IMR-90 (cell line): ENCODE measurements around the gene GNAO1. TPM values are rescaled to one million over a fixed set of nuclear protein-coding genes. Genes with fewer than 3 reads are reported as not detected.

Source experiments
- ATAC-seq: fragments of 200-7000 bp; cut with Tn5 transposase; 2 replicates; pipeline ENCODE4 v1.9.1; 2020; ENCODE audit warnings: low read depth, mild to moderate bottlenecking, moderate library complexity
- BruUV-seq: library from RNA; stranded (reverse); fragments of 400-500 nt; replicated peaks from 2 replicates; lab custom pipeline; 2021; lab: Mats Ljungman, UMichigan
- CTCF ChIA-PET: fragments of 300-600 bp; formaldehyde crosslinking; extraction: SDS; loops from one replicate; lab custom pipeline; 2021; ENCODE audit warnings: antibody characterized with exemption; lab: Yijun Ruan, JAX
- POLR2A ChIA-PET: fragments of 300-600 bp; sonication (Branson Sonifier 250); formaldehyde crosslinking; loops from one replicate; lab custom pipeline; 2022; ENCODE audit warnings: antibody characterized with exemption; ENCODE audit not compliant: unreplicated experiment; lab: Charles Lee
- DNase-seq: peaks from one replicate; pipeline ENCODE4 v3.0.0; 2013
- H2AFZ ChIP-seq: replicated peaks from 2 replicates; pipeline ENCODE3; 2013; ENCODE audit warnings: low read length, mild to moderate bottlenecking; ENCODE audit not compliant: poor library complexity
- H2AK5ac ChIP-seq: 2 replicates; pipeline ENCODE4 v1.6.1; 2013; ENCODE audit warnings: low read depth, low read length, inconsistent platforms
- H2AK9ac ChIP-seq: replicated peaks from 2 replicates; pipeline ENCODE3; 2013; ENCODE audit warnings: mild to moderate bottlenecking, low read depth, low read length, moderate library complexity; ENCODE audit not compliant: poor library complexity
- H2BK120ac ChIP-seq: 2 replicates; pipeline ENCODE4 v1.6.1; 2013; ENCODE audit warnings: low read depth, low read length, inconsistent platforms
- H2BK15ac ChIP-seq: 3 replicates; pipeline ENCODE4 v1.6.1; 2013; ENCODE audit warnings: low read depth, low read length, inconsistent platforms
- H2BK20ac ChIP-seq: 2 replicates; pipeline ENCODE4 v1.6.1; 2013; ENCODE audit warnings: low read depth, mild to moderate bottlenecking, inconsistent platforms, low read length, moderate library complexity
- H2BK5ac ChIP-seq: 2 replicates; pipeline ENCODE4 v1.6.1; 2013; ENCODE audit warnings: mild to moderate bottlenecking, low read depth, low read length, inconsistent platforms; ENCODE audit not compliant: poor library complexity, severe bottlenecking
- H3K14ac ChIP-seq: replicated peaks from 2 replicates; pipeline ENCODE4 v1.6.1; 2013; ENCODE audit warnings: low read depth, low read length, inconsistent platforms
- H3K18ac ChIP-seq: 2 replicates; pipeline ENCODE4 v1.6.1; 2013; ENCODE audit warnings: low read depth, low read length, control low read depth
- H3K23ac ChIP-seq: 2 replicates; pipeline ENCODE4 v1.6.1; 2013; ENCODE audit warnings: low read depth, low read length, inconsistent platforms
- H3K27ac ChIP-seq: 2 replicates; pipeline ENCODE4 v1.5.1; 2013; ENCODE audit warnings: mild to moderate bottlenecking, control low read depth, low read length; ENCODE audit not compliant: insufficient read depth
- H3K27me3 ChIP-seq: 2 replicates; pipeline ENCODE4 v1.6.1; 2013; ENCODE audit warnings: low read length; ENCODE audit not compliant: control insufficient read depth, insufficient read depth
- H3K36me3 ChIP-seq: 2 replicates; pipeline ENCODE4 v1.6.1; 2013; ENCODE audit warnings: low read length, mixed read lengths; ENCODE audit not compliant: control insufficient read depth, insufficient read depth
- H3K4ac ChIP-seq: 2 replicates; pipeline ENCODE4 v1.6.1; 2013; ENCODE audit warnings: low read depth, low read length, inconsistent platforms
- H3K4me1 ChIP-seq: 2 replicates; pipeline ENCODE4 v1.6.1; 2013; ENCODE audit warnings: low read length, mixed read lengths; ENCODE audit not compliant: control insufficient read depth, insufficient read depth
- H3K4me2 ChIP-seq: 2 replicates; pipeline ENCODE4 v1.6.1; 2013; ENCODE audit warnings: low read depth, mild to moderate bottlenecking, control low read depth, low read length, moderate library complexity
- H3K4me3 ChIP-seq: 2 replicates; pipeline ENCODE4 v1.5.1; 2013; ENCODE audit warnings: low read depth, mild to moderate bottlenecking, control low read depth, low read length, moderate library complexity; ENCODE audit not compliant: insufficient read depth
- H3K56ac ChIP-seq: 2 replicates; pipeline ENCODE4 v1.6.1; 2013; ENCODE audit warnings: low read length, inconsistent platforms; ENCODE audit not compliant: insufficient read depth; ENCODE audit errors: extremely low read depth
- H3K79me1 ChIP-seq, 2 experiments: 2 replicates each; pipeline ENCODE4 v1.6.1; 2013; ENCODE audit warnings: low read length in 2 of 2, inconsistent platforms in 1 of 2, low read depth in 1 of 2
- H3K9ac ChIP-seq: 2 replicates; pipeline ENCODE4 v1.6.1; 2013; ENCODE audit warnings: low read depth, low read length, control low read depth
- H3K9me1 ChIP-seq: 2 replicates; pipeline ENCODE4 v1.6.1; 2013; ENCODE audit warnings: low read length, inconsistent platforms; ENCODE audit not compliant: insufficient read depth
- H3K9me3 ChIP-seq: 2 replicates; pipeline ENCODE4 v1.6.1; 2013; ENCODE audit warnings: low read length; ENCODE audit not compliant: control insufficient read depth, insufficient read depth
- H4K20me1 ChIP-seq: 2 replicates; pipeline ENCODE4 v1.6.1; 2013; ENCODE audit warnings: low read length, inconsistent platforms; ENCODE audit not compliant: insufficient read depth
- H4K5ac ChIP-seq: 2 replicates; pipeline ENCODE4 v1.6.1; 2013; ENCODE audit warnings: mild to moderate bottlenecking, low read depth, low read length, control low read depth
- H4K8ac ChIP-seq, 2 experiments: 2 replicates each; pipeline ENCODE4 v1.6.1; 2013; ENCODE audit warnings: low read depth in 2 of 2, low read length in 2 of 2, control low read depth in 1 of 2, inconsistent platforms in 1 of 2
- H4K91ac ChIP-seq: 2 replicates; pipeline ENCODE4 v1.6.1; 2013; ENCODE audit warnings: low read depth, low read length, inconsistent platforms; ENCODE audit not compliant: insufficient read depth
- BHLHE40 ChIP-seq: fragments of 150-350 bp; IDR thresholded peaks from 2 replicates; pipeline ENCODE4 v1.6.1; 2016; ENCODE audit warnings: mild to moderate bottlenecking, low read depth, low read length
- CEBPB ChIP-seq: IDR thresholded peaks from 2 replicates; pipeline ENCODE4 v1.6.1; 2012; ENCODE audit warnings: low read depth, low read length, improper control_type of control experiment
- FOS ChIP-seq: fragments of 150-350 bp; IDR thresholded peaks from 2 replicates; pipeline ENCODE4 v1.6.1; 2016; ENCODE audit warnings: low read depth, low read length
- MAFK ChIP-seq: IDR thresholded peaks from 2 replicates; pipeline ENCODE4 v1.6.1; 2012; ENCODE audit warnings: low read depth, low read length, improper control_type of control experiment
- MAZ ChIP-seq: IDR thresholded peaks from 2 replicates; pipeline ENCODE4 v1.6.1; 2012; ENCODE audit warnings: low read depth, mild to moderate bottlenecking, low read length, improper control_type of control experiment, moderate library complexity, borderline replicate concordance
- MXI1 ChIP-seq: IDR thresholded peaks from 2 replicates; pipeline ENCODE4 v1.6.1; 2012; ENCODE audit warnings: low read depth, mild to moderate bottlenecking, low read length, moderate library complexity, borderline replicate concordance
- RFX5 ChIP-seq: IDR thresholded peaks from 2 replicates; pipeline ENCODE4 v1.8.0; 2012; ENCODE audit warnings: low read depth, mild to moderate bottlenecking, low read length, moderate library complexity
- WGBS, 2 experiments: methylation state at CpG; one replicate each; pipeline versions ENCODE4 v1.1.5 to v1.1.7; 2013; ENCODE audit warnings: missing lambda C conversion rate in 2 of 2; ENCODE audit not compliant: insufficient read length in 1 of 2; ENCODE audit errors: extremely low coverage in 2 of 2; 5-methylcytosine and 5-hydroxymethylcytosine counted together
- dilution Hi-C: fragments of 300-500 bp; cut with HindIII; formaldehyde crosslinking; loops from one replicate; pipeline ENCODE4 v1.14.3; 2018; ENCODE audit warnings: low sequenced_read_pairs; ENCODE audit not compliant: unreplicated experiment
- in situ Hi-C: fragments of 300-500 bp; cut with MboI; formaldehyde crosslinking; loops from 3 replicates; pipeline ENCODE4 v1.14.3; 2019; ENCODE audit warnings: low sequenced_read_pairs, inconsistent platforms, mixed read lengths
- intact Hi-C: fragments of 100-400 bp; cut with micrococcal nuclease; formaldehyde crosslinking; loops from 2 replicates; pipeline ENCODE4 v1.10.0; 2022
- polyA plus RNA-seq, 3 experiments: library from polyadenylated mRNA; depleted of rRNA; stranded (reverse); fragments of >200 nt; gene quantifications; 2 replicates each; pipeline ENCODE4 v1.2.3, GENCODE V29; 2012; ENCODE audit warnings: low replicate concordance in 1 of 3
- total RNA-seq: library from RNA; depleted of rRNA; stranded (reverse); fragments of >200 nt; gene quantifications from 2 replicates; pipeline ENCODE4 v1.2.3, GENCODE V29; 2012
- TF ChIP-seq, protein P1 (sequence below): fragments of 150-350 bp; IDR thresholded peaks from 2 replicates; pipeline ENCODE4 v1.6.1; 2016; ENCODE audit warnings: low read depth, mild to moderate bottlenecking, low read length, moderate library complexity, borderline replicate concordance
- TF ChIP-seq, protein P2 (sequence below): conservative IDR thresholded peaks from 2 replicates; pipeline ENCODE4 v1.5.1; 2012; ENCODE audit warnings: mild to moderate bottlenecking, low read depth, low read length, improper control_type of control experiment

Gene GNAO1
- total and polyA plus RNA-seq, 2 of the 4 experiments (the other 2 are of a cell fraction), result under 0.01 to 0.07 TPM

DNA sequence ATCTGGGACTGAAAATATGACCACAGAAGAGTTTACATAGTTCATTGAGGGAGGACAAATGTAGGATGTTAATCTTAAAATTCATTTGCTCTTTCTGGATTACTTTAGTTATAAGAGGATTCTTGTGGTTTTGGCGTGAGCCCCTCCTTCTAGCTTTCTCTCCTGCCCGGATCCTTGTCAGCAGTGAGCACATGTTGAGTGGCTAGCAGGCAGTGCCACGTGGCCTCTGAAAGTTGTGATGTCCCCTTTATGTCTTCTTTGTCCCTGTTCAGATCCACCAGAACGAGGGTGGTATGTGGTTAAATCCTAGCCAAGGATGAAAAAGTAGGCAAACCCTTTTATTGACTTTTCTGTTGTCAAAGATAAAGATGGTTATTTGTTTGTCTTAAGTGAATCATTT is 83.8 kb downstream of the GNAO1 start:
- H4K91ac ChIP-seq, result no peak overlapping the region
- no peak overlapping the region for H3K18ac ChIP-seq
- H2BK15ac ChIP-seq, result no peak overlapping the region
- in situ Hi-C loops (no loop called here), dilution Hi-C loops (no loop called here), intact Hi-C loops (no loop called here)
- H2BK5ac ChIP-seq, result no peak overlapping the region
- H3K36me3 ChIP-seq, result no peaks in the 10 kb centered on the region
- peaks cover 3% of the 10 kb centered on the region; the same call in 1 of the 2 replicates for H3K9me1 ChIP-seq
- no peak overlapping the region for H2BK120ac ChIP-seq
- peaks cover 3% of the 10 kb centered on the region for H3K4me1 ChIP-seq
- peaks cover under 1% of the 10 kb centered on the region; the same call in 1 of the 2 replicates for H3K27me3 ChIP-seq
- H3K79me1 ChIP-seq, result no peaks in the 10 kb centered on the region
- DNase-seq (peak; percentile 11), ATAC-seq (no peak)
- no peak overlapping the region for H3K9ac ChIP-seq
- H3K14ac ChIP-seq, result no peak overlapping the region
- ChIA-PET POLR2A (no interaction called here), CTCF (no interaction called here)
- H3K56ac ChIP-seq, result no peak overlapping the region
- H2AFZ ChIP-seq, result no peak overlapping the region
- no peaks in the 10 kb centered on the region for H3K9me3 ChIP-seq
- H3K4ac ChIP-seq, result no peak overlapping the region
- no CpG with 5 or more reads among the region's 4 CpGs for WGBS, 2 experiments
- BruUV-seq, result no TSS peak
- H4K20me1 ChIP-seq, result no peaks in the 10 kb centered on the region
- no peak overlapping the region for H4K5ac ChIP-seq
- no peak overlapping the region for H3K4me3 ChIP-seq
- H3K23ac ChIP-seq, result no peak overlapping the region
- no peak overlapping the region for H2AK9ac ChIP-seq
- H3K27ac ChIP-seq, result no peak overlapping the region
- no peak overlapping the region for H4K8ac ChIP-seq
- no peak overlapping the region for H2AK5ac ChIP-seq
- no peak overlapping the region for H2BK20ac ChIP-seq
- TF ChIP-seq FOS (no peak), MAFK (no peak), RFX5 (no peak), MXI1 (no peak), CEBPB (no peak), BHLHE40 (no peak), MAZ (no peak)
- TF ChIP-seq, protein P1, sequence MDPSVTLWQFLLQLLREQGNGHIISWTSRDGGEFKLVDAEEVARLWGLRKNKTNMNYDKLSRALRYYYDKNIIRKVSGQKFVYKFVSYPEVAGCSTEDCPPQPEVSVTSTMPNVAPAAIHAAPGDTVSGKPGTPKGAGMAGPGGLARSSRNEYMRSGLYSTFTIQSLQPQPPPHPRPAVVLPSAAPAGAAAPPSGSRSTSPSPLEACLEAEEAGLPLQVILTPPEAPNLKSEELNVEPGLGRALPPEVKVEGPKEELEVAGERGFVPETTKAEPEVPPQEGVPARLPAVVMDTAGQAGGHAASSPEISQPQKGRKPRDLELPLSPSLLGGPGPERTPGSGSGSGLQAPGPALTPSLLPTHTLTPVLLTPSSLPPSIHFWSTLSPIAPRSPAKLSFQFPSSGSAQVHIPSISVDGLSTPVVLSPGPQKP, result no peak
- TF ChIP-seq, protein P2, sequence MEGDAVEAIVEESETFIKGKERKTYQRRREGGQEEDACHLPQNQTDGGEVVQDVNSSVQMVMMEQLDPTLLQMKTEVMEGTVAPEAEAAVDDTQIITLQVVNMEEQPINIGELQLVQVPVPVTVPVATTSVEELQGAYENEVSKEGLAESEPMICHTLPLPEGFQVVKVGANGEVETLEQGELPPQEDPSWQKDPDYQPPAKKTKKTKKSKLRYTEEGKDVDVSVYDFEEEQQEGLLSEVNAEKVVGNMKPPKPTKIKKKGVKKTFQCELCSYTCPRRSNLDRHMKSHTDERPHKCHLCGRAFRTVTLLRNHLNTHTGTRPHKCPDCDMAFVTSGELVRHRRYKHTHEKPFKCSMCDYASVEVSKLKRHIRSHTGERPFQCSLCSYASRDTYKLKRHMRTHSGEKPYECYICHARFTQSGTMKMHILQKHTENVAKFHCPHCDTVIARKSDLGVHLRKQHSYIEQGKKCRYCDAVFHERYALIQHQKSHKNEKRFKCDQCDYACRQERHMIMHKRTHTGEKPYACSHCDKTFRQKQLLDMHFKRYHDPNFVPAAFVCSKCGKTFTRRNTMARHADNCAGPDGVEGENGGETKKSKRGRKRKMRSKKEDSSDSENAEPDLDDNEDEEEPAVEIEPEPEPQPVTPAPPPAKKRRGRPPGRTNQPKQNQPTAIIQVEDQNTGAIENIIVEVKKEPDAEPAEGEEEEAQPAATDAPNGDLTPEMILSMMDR, result no peak
- H3K4me2 ChIP-seq, result no peak overlapping the region
